ENCODE data around the gene SUPT3H.

GRCh38 chr6:45115696-45116095, 262.0 kb downstream of the SUPT3H start:
- no peak for TF ChIP-seq POLR2A (IDR thresholded peaks at IDR 0.05)
- no peak for TF ChIP-seq EP300 (IDR thresholded peaks at IDR 0.05)
- no peak for TF ChIP-seq CTCF (IDR thresholded peaks at IDR 0.05)

Measured in ovary (tissue), 3 donors.